Measurements from ENCODE around the gene WDCP.

The WDCP gene

DNA sequence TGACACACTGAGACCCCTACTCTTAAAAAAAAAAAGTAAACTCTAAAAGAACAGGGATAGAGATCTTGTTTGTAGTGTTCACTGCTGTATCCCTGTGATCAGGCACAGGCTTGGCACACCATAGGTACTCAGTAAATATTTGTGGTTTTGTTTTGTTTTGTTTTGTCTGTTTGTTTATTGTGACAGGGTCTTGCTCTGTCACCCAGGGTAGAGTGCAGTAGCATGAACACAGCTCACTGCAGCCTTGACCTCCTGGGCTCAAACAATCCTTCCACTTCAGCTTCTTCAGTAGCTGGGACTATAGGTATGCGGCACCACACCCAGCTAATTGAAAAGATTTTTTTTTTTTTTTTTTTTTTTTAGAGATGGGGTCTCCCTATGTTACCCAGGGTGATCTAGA lies 5.8 kb upstream of the WDCP start:
- Histone ChIP-seq H3K27me3 (ENCODE audit: control insufficient read depth, low read length) (peaks cover 24% of the 10 kb centered on the region), H3K9me3 (ENCODE audit: control insufficient read depth, insufficient read depth, low read length) (no peaks in the 10 kb centered on the region), H3K79me2 (ENCODE audit: control insufficient read depth, low read length) (no peaks in the 10 kb centered on the region), H3K9me2 (replicated peaks; ENCODE audit: control insufficient read depth, low read length) (no peaks in the 10 kb centered on the region), H3K4me1 (ENCODE audit: control insufficient read depth, low read length) (peaks cover 17% of the 10 kb centered on the region), H3K27ac (ENCODE audit: low read depth, low read length) (no peak overlapping the region), H4K20me1 (ENCODE audit: control insufficient read depth, insufficient read depth, low read depth, low read length) (no peaks in the 10 kb centered on the region), H3F3A (ENCODE audit: control insufficient read depth, insufficient read depth) (peaks cover 15% of the 10 kb centered on the region), H3K4me3 (ENCODE audit: low read length) (no peak overlapping the region), H3K36me3 (ENCODE audit: control insufficient read depth, low read length) (no peaks in the 10 kb centered on the region), H3K4me2 (ENCODE audit: low read length) (no peak overlapping the region)
- TF ChIP-seq CTCF (IDR thresholded peaks at IDR 0.05; ENCODE audit: low read depth, low read length, poor library complexity, severe bottlenecking) (no peak), EZH2phosphoT487 (IDR thresholded peaks at IDR 0.05; ENCODE audit: borderline replicate concordance, low read length) (no peak)

- Histone ChIP-seq H3K9me2 (replicated peaks; ENCODE audit: control insufficient read depth, low read length) (no peaks in the 10 kb centered on the region), H3F3A (ENCODE audit: control insufficient read depth, insufficient read depth) (peaks cover 15% of the 10 kb centered on the region), H3K4me1 (ENCODE audit: control insufficient read depth, low read length) (peaks cover 23% of the 10 kb centered on the region), H3K4me2 (ENCODE audit: low read length) (no peak overlapping the region), H3K27me3 (ENCODE audit: control insufficient read depth, low read length) (peaks cover 24% of the 10 kb centered on the region), H4K20me1 (ENCODE audit: control insufficient read depth, insufficient read depth, low read depth, low read length) (no peaks in the 10 kb centered on the region), H3K36me3 (ENCODE audit: control insufficient read depth, low read length) (no peaks in the 10 kb centered on the region; the same call in 1 of the 2 replicates), H3K79me2 (ENCODE audit: control insufficient read depth, low read length) (peaks cover 3% of the 10 kb centered on the region), H3K27ac (ENCODE audit: low read depth, low read length) (no peak overlapping the region), H3K4me3 (ENCODE audit: low read length) (no peak overlapping the region), H3K9me3 (ENCODE audit: control insufficient read depth, insufficient read depth, low read length) (no peaks in the 10 kb centered on the region)
- no peak for TF ChIP-seq EZH2phosphoT487 (IDR thresholded peaks at IDR 0.05; ENCODE audit: borderline replicate concordance, low read length)
- TF ChIP-seq CTCF (IDR thresholded peaks at IDR 0.05; ENCODE audit: low read depth, low read length, poor library complexity, severe bottlenecking), result no peak
Observed at GRCh38 chr2:24051833-24052232, 4.6 kb upstream of the WDCP start.

DNA sequence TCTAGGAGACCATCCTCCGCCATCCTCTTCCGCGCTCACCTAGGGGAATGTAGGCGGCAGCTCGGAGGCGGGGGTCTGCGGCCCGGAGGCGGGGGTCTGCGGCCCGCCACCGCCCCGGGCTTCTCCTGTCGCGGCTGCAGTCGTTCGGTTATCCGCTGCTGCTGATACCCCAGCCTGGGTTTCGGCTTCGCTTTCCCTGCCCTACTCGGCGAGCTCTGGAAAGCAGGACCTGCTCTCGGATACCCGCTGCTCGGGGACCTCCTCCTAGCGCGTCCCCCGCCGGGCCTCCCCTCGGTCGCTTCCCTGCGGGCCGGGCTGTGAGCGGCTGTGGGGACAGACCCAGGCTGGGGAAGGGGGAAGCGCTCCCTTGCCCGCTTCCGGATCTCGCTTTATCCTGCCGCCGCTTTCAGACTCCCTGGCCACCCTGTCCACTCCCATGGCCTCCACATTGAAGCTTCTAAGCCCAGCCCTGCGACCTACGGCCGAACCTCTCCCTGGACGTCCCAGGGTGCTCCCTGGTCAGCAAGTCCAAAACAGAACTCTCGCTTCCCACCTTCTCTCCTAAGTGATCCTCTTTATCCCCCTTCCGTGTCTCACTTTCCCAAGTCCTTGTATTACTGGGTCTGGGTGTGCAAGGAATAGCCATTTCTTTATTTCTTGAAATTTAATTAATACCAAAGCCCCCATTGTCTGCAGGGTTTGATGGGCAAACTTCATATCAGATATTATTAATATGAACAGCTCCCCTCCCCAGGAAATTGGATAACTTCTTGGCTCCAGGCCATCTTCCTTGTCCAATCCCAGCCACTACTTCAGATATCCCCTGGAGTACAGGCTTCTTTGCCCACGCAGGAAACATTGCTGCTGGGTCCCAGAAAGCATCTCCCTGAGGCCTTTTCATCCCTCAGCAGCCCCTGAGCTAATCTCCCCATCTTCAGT lies 3.1 kb upstream of the WDCP start:
- no peaks in the 10 kb centered on the region for H4K20me1 ChIP-seq (ENCODE audit: control insufficient read depth, insufficient read depth, low read depth, low read length)
- TF ChIP-seq CTCF (IDR thresholded peaks at IDR 0.05; ENCODE audit: low read depth, low read length, poor library complexity, severe bottlenecking) (no peak), EZH2phosphoT487 (IDR thresholded peaks at IDR 0.05; ENCODE audit: borderline replicate concordance, low read length) (no peak)
- H3K4me1 ChIP-seq (ENCODE audit: control insufficient read depth, low read length), result peaks cover 33% of the 10 kb centered on the region
- H3K36me3 ChIP-seq (ENCODE audit: control insufficient read depth, low read length), result no peaks in the 10 kb centered on the region; the same call in 1 of the 2 replicates
- no peaks in the 10 kb centered on the region for H3K9me3 ChIP-seq (ENCODE audit: control insufficient read depth, insufficient read depth, low read length)
- no peaks in the 10 kb centered on the region for H3K9me2 ChIP-seq (replicated peaks; ENCODE audit: control insufficient read depth, low read length)
- H3K27ac ChIP-seq (ENCODE audit: low read depth, low read length), result no peak overlapping the region
- peaks cover 17% of the 10 kb centered on the region for H3K79me2 ChIP-seq (ENCODE audit: control insufficient read depth, low read length)
- H3F3A ChIP-seq (ENCODE audit: control insufficient read depth, insufficient read depth), result peaks cover 15% of the 10 kb centered on the region
- peaks cover 24% of the 10 kb centered on the region for H3K27me3 ChIP-seq (ENCODE audit: control insufficient read depth, low read length)
- peak overlapping the region; percentile 80 for H3K4me3 ChIP-seq (ENCODE audit: low read length)
- H3K4me2 ChIP-seq (ENCODE audit: low read length), result peak overlapping the region; percentile 98

Measured in DOHH2 (cell line).